Measurements from ENCODE around the gene SLC40A1.

- no peak for TF ChIP-seq CTCF (IDR thresholded peaks at IDR 0.05)
- TF ChIP-seq POLR2A (IDR thresholded peaks at IDR 0.05): no peak
Measured at GRCh38 chr2:189555232-189555631, 25.4 kb downstream of the SLC40A1 start.
